Hepatocyte (in vitro differentiated cells): ENCODE measurements around the gene MSI2.

Experiments
- EZH2 ChIP-seq: fragments of 200-600 bp; sonication (generic); IDR thresholded peaks from 2 replicates; pipeline ENCODE4 v1.6.1; 2016; ENCODE audit warnings: antibody characterized with exemption, mild to moderate bottlenecking, borderline replicate concordance
- EZH2phosphoT487 ChIP-seq: fragments of 200-600 bp; sonication (generic); IDR thresholded peaks from one replicate; pipeline ENCODE4 v1.6.1; 2018; ENCODE audit warnings: antibody characterized with exemption, mild to moderate bottlenecking, low read depth, moderate library complexity; ENCODE audit not compliant: unreplicated experiment, severe bottlenecking
- TF ChIP-seq, protein P1 (sequence below): fragments of 200-600 bp; sonication (generic); IDR thresholded peaks from 2 replicates; pipeline ENCODE4 v1.5.1; 2016; ENCODE audit warnings: antibody characterized with exemption, mild to moderate bottlenecking; ENCODE audit not compliant: poor library complexity

DNA sequence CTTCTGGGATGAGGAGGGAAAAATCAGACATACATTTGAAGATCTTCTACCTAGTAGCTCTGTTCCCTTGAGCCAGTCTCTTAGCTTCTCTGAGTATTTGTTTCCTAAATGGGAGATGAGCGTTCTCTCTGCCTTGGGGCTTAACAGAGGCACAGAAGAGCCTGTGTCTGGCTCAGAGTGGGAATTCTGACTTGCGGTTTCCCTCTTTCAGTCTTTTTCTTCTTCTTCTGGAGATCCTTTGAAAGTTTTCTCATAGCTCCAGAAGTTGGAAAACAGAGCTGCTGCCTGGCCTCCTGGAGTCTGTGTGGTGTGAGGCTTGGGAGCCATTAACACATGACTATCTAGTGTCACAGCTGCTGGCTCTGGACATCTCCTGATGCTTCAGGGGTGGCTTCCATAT, 167.9 kb downstream of the MSI2 start:
- TF ChIP-seq, protein P1, sequence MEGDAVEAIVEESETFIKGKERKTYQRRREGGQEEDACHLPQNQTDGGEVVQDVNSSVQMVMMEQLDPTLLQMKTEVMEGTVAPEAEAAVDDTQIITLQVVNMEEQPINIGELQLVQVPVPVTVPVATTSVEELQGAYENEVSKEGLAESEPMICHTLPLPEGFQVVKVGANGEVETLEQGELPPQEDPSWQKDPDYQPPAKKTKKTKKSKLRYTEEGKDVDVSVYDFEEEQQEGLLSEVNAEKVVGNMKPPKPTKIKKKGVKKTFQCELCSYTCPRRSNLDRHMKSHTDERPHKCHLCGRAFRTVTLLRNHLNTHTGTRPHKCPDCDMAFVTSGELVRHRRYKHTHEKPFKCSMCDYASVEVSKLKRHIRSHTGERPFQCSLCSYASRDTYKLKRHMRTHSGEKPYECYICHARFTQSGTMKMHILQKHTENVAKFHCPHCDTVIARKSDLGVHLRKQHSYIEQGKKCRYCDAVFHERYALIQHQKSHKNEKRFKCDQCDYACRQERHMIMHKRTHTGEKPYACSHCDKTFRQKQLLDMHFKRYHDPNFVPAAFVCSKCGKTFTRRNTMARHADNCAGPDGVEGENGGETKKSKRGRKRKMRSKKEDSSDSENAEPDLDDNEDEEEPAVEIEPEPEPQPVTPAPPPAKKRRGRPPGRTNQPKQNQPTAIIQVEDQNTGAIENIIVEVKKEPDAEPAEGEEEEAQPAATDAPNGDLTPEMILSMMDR = no peak
- TF ChIP-seq EZH2 (no peak), EZH2phosphoT487 (no peak)
